HCT116 (cell line): ENCODE results near the gene INSRR.
A peak's percentile ranks its signal among the peaks of the same experiment; 100 is the strongest.

ENCODE experiments used
- CBX3 ChIP-seq: IDR thresholded peaks from 2 replicates; pipeline ENCODE4 v1.6.1; 2012; ENCODE audit warnings: low read depth
- ELF1 ChIP-seq: IDR thresholded peaks from 2 replicates; pipeline ENCODE4 v1.6.1; 2012; ENCODE audit warnings: low read depth, borderline replicate concordance
- EZH2 ChIP-seq: fragments of 200-600 bp; sonication (generic); IDR thresholded peaks from 2 replicates; pipeline ENCODE4 v1.6.1; 2017; ENCODE audit warnings: antibody characterized with exemption, mixed run types
- EZH2phosphoT487 ChIP-seq: fragments of 200-600 bp; IDR thresholded peaks from 2 replicates; pipeline ENCODE4 v1.6.1; 2018; ENCODE audit warnings: antibody characterized with exemption, borderline replicate concordance
- POLR2A ChIP-seq: IDR thresholded peaks from 2 replicates; pipeline ENCODE4 v1.7.0; 2011; ENCODE audit warnings: borderline replicate concordance; ENCODE audit not compliant: insufficient read depth, insufficient read length; ENCODE audit errors: extremely low read depth
- RAD21 ChIP-seq: IDR thresholded peaks from 2 replicates; pipeline ENCODE4 v1.6.1; 2012; ENCODE audit warnings: low read depth, mild to moderate bottlenecking
- SP1 ChIP-seq: IDR thresholded peaks from 2 replicates; pipeline ENCODE4 v1.6.1; 2012; ENCODE audit warnings: low read depth
- YY1 ChIP-seq: IDR thresholded peaks from 2 replicates; pipeline ENCODE4 v1.6.1; 2011; ENCODE audit warnings: low read length, low read depth, moderate library complexity, mild to moderate bottlenecking; ENCODE audit not compliant: insufficient replicate concordance; ENCODE audit errors: extremely low read depth
- ZFX ChIP-seq: fragments of 450-650 bp; IDR thresholded peaks from 2 replicates; pipeline ENCODE4 v1.6.1; 2017
- TF ChIP-seq, protein P1 (sequence below), 3 experiments: fragments of 200-600 bp in 1 of 3; sonication (generic) in 1 of 3; IDR thresholded peaks in 2 of 3; conservative IDR thresholded peaks in 1 of 3; 2 replicates each; pipeline ENCODE4 v1.5.1; 2012 to 2017; ENCODE audit warnings: low read depth in 2 of 3, low read length in 2 of 3, antibody characterized with exemption in 1 of 3, borderline replicate concordance in 1 of 3, control low read depth in 1 of 3, mild to moderate bottlenecking in 1 of 3, mixed read lengths in 1 of 3, mixed run types in 1 of 3, moderate library complexity in 1 of 3; ENCODE audit not compliant: insufficient read depth in 1 of 3
- TF ChIP-seq, protein P2 (sequence below): IDR thresholded peaks from 2 replicates; pipeline ENCODE4 v1.6.1; 2012

DNA sequence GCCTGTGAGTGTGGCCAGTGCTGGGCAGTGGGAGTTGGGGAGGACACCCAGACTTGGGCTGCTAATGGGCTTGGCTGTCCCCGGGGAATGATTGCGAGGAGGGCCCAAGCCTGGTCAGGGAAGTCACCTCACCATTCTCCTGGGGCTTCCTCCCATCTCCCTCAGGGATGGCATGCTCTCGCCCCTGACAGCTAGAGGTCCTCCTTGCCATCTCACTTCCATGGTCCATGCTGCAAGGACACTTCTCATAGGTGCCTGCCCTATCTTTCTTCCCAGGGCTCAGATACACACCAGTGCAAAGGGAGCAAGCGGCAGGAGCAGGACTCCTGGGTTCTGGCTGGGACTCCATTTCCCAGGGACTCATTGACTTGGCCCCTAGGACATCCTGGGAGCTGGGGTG is 5.9 kb upstream of the INSRR start:
- TF ChIP-seq POLR2A (no peak), EZH2 (no peak), ELF1 (no peak), CBX3 (no peak), EZH2phosphoT487 (no peak), ZFX (no peak), RAD21 (peak; percentile 57), SP1 (no peak), YY1 (no peak)
- TF ChIP-seq, protein P1, sequence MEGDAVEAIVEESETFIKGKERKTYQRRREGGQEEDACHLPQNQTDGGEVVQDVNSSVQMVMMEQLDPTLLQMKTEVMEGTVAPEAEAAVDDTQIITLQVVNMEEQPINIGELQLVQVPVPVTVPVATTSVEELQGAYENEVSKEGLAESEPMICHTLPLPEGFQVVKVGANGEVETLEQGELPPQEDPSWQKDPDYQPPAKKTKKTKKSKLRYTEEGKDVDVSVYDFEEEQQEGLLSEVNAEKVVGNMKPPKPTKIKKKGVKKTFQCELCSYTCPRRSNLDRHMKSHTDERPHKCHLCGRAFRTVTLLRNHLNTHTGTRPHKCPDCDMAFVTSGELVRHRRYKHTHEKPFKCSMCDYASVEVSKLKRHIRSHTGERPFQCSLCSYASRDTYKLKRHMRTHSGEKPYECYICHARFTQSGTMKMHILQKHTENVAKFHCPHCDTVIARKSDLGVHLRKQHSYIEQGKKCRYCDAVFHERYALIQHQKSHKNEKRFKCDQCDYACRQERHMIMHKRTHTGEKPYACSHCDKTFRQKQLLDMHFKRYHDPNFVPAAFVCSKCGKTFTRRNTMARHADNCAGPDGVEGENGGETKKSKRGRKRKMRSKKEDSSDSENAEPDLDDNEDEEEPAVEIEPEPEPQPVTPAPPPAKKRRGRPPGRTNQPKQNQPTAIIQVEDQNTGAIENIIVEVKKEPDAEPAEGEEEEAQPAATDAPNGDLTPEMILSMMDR (IDR thresholded peaks at IDR 0.05 in 2 of 3, conservative IDR thresholded peaks at IDR 0.05 in 1 of 3; ENCODE audit: borderline replicate concordance in 1 of 3, insufficient read depth in 1 of 3, low read depth in 2 of 3, low read length in 2 of 3): peak in 1 of 3 experiments; percentile 25; a peak in 1 of 6 replicates
- TF ChIP-seq, protein P2, sequence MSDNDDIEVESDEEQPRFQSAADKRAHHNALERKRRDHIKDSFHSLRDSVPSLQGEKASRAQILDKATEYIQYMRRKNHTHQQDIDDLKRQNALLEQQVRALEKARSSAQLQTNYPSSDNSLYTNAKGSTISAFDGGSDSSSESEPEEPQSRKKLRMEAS: no peak
